ENCODE results near the gene TADA3.
A peak's percentile ranks its signal among the peaks of the same experiment; 100 is the strongest.
"Not testable (repeated sequence)": the region's sequence is repeated elsewhere in the genome, so short reads cannot be mapped to it uniquely, and the experiment has no call there.

Gene TADA3

DNA sequence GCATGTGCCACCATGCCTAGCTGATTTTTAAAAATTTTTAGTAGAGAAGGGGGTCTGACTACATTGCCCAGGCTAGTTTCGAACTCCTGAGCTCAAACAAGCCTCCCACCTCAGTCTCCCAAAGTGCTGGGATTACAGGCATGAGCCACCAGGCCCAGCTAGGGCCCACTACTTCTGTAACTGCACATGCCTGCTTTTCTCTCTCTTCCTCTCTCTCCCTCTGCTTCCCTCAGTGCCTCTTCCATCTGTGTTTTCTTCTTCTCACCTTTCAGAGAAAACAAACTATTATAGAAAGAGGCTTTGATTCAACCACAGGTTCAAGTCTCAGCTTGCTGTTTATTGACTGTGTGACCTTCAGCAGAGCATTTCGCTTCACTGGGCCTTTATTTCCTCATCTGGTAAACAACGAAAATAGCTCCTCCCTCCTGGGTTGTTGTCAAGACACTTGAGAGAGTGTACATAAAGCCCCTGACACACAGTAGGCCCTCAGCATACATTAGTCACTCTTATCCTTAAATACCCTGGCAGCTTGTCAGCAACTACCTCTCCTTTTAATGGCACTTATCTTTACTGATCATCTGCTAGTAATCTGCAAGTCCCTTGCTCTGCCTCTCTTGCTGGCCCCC is 10.2 kb downstream of the TADA3 start:
- ATAC-seq (no peak), DNase-seq (no peak)
- Mint-ChIP-seq H3K9me3 (no peaks in the 10 kb centered on the region), H3K4me3 (no peak overlapping the region), H3K27me3 (no peaks in the 10 kb centered on the region), H3K4me1 (peaks cover 68% of the 10 kb centered on the region), H3K36me3 (ENCODE audit: low read depth) (peaks cover 55% of the 10 kb centered on the region), H3K27ac (peak overlapping the region; percentile 62)

GRCh38 chr3:9781551-9781950 is 10.7 kb downstream of the TADA3 start:
- no peaks in the 10 kb centered on the region for H3K9me3 Mint-ChIP-seq
- ATAC-seq = no peak
- peaks cover 68% of the 10 kb centered on the region for H3K4me1 Mint-ChIP-seq
- H3K4me3 Mint-ChIP-seq = no peak overlapping the region
- H3K36me3 Mint-ChIP-seq (ENCODE audit: low read depth) = peaks cover 52% of the 10 kb centered on the region
- H3K27me3 Mint-ChIP-seq = no peaks in the 10 kb centered on the region
- no peak overlapping the region for H3K27ac Mint-ChIP-seq
- no peak for DNase-seq

DNA sequence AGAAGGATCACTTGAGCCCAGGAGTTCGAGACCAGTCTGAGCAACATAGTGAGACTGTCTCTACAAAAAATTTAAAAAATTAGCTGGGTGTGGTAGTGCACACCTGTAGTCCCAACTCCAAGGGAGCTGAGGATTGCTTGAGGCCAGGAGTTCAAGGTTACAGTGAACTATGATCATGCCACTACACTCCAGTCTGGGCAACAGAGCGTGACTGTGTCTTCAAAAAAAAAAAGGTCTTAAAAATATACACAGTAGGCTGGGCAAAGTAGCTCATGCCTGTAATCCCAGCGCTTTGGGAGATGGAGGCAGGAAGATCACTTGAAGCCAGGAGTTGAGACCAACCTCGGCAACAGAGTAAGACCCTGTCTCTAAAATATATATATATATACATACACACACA is 11.4 kb downstream of the TADA3 start:
- Mint-ChIP-seq H3K4me3 (peak overlapping the region; percentile 42), H3K27ac (peak overlapping the region; percentile 89), H3K4me1 (peaks cover 67% of the 10 kb centered on the region), H3K36me3 (ENCODE audit: low read depth) (peaks cover 47% of the 10 kb centered on the region), H3K27me3 (no peaks in the 10 kb centered on the region), H3K9me3 (no peaks in the 10 kb centered on the region)
- ATAC-seq (no peak), DNase-seq (no peak)

DNA sequence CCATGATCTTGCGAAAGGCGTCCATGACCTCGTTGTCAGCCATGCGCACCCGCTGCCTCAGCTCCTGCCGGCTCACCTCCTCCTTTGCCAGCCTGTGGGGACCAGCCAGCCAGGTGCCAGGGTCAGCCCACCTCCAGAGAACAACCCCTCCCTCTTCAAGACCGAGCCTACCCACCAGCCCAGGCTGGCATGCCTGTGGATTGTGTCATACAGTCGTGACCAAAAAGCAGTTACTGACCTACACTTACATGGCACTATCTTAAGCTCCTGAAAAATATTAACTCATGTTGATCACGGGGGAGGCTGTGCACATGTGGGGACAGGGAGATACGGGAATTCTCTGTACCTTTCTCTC is 11.8 kb downstream of the TADA3 start:
- Mint-ChIP-seq H3K27me3 (no peaks in the 10 kb centered on the region), H3K9me3 (no peaks in the 10 kb centered on the region), H3K4me3 (peak overlapping the region; percentile 42), H3K36me3 (ENCODE audit: low read depth) (peaks cover 43% of the 10 kb centered on the region), H3K4me1 (peaks cover 66% of the 10 kb centered on the region), H3K27ac (peak overlapping the region; percentile 89)
- ATAC-seq (no peak), DNase-seq (no peak)

GRCh38 chr3:9779721-9780457 is 12.4 kb downstream of the TADA3 start:
- DNase-seq (peak; percentile 65), ATAC-seq (peak; percentile 64)
- H3K4me3 Mint-ChIP-seq = peak overlapping the region; percentile 42
- no peaks in the 10 kb centered on the region for H3K9me3 Mint-ChIP-seq
- H3K4me1 Mint-ChIP-seq = peaks cover 69% of the 10 kb centered on the region
- no peaks in the 10 kb centered on the region for H3K27me3 Mint-ChIP-seq
- H3K27ac Mint-ChIP-seq = peak overlapping the region; percentile 89
- peaks cover 37% of the 10 kb centered on the region for H3K36me3 Mint-ChIP-seq (ENCODE audit: low read depth)

GRCh38 chr3:9779075-9779593 is 13.1 kb downstream of the TADA3 start:
- Mint-ChIP-seq H3K4me1 (peaks cover 69% of the 10 kb centered on the region), H3K27me3 (no peaks in the 10 kb centered on the region), H3K27ac (peak overlapping the region; percentile 89), H3K9me3 (no peaks in the 10 kb centered on the region), H3K4me3 (peak overlapping the region; percentile 42), H3K36me3 (ENCODE audit: low read depth) (peaks cover 35% of the 10 kb centered on the region)
- DNase-seq (no peak), ATAC-seq (no peak)

- peak overlapping the region; percentile 42 for H3K4me3 Mint-ChIP-seq
- H3K4me1 Mint-ChIP-seq = peaks cover 69% of the 10 kb centered on the region
- ATAC-seq = peak; percentile 85
- DNase-seq = peak; percentile 68
- H3K27ac Mint-ChIP-seq = peak overlapping the region; percentile 89
- no peaks in the 10 kb centered on the region for H3K27me3 Mint-ChIP-seq
- H3K36me3 Mint-ChIP-seq (ENCODE audit: low read depth) = peaks cover 28% of the 10 kb centered on the region
- no peaks in the 10 kb centered on the region for H3K9me3 Mint-ChIP-seq
Measured at GRCh38 chr3:9778143-9779074, 13.9 kb downstream of the TADA3 start.

DNA sequence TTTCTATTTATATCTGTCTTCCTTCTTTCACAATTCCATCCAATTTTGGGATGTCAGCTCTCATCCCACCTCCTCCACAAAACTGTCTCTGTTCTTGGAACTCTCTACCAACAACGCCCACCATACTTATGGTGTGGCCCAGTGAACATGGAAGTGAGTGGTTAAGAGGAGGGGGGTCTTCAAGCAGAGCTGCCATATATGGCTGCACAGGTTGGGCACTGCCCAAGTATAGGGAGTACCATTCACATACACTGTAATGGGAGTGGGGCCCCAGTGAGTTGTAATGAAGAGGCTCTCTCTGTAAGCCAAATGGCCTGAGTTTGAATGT is 14.6 kb downstream of the TADA3 start:
- ATAC-seq (peak; percentile 45), DNase-seq (no peak)
- Mint-ChIP-seq H3K27me3 (no peaks in the 10 kb centered on the region), H3K4me3 (peak overlapping the region; percentile 10), H3K4me1 (peaks cover 65% of the 10 kb centered on the region), H3K9me3 (no peaks in the 10 kb centered on the region), H3K36me3 (ENCODE audit: low read depth) (peaks cover 24% of the 10 kb centered on the region), H3K27ac (peak overlapping the region; percentile 89)

DNA sequence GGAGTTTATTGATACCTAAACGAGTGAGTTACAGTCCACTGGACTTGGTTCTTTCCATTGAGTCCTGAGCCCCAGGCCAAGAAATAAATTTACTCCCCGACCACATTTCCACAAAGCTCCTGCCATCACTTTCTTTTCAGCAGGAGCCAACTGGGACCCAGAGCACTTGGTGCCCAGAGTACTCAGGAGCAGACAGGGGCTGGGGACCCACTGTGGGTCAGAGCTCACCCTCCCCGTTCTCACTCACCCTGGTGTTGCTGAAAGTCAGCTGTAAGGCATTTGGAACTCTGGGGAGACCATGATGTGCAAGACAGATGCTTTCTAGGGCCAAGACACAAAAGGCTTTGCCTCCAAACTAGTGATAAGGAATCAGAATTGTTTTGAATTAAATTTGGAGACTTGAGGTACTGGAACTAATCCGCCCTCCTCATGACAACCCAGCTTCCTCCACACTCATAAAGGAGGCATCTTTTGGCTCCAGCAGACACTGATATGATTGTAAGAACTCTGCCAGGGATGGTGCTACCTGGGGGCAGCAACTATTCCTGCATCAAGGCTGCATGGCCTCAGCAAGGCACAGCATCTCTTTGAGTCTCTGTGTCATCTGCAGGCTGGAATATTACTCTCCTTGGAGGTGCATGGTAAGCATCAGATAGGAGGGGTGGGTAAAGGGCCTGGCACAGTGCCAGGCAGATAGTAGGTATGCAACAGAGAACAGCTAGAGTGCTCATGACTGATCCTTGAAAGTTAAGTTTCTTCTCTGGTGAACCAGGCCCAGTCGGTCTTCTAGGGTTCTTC is 15.2 kb downstream of the TADA3 start:
- Mint-ChIP-seq H3K4me3 (peak overlapping the region; percentile 10), H3K27ac (peak overlapping the region; percentile 89), H3K27me3 (no peaks in the 10 kb centered on the region), H3K36me3 (ENCODE audit: low read depth) (peaks cover 19% of the 10 kb centered on the region), H3K4me1 (peaks cover 60% of the 10 kb centered on the region), H3K9me3 (no peaks in the 10 kb centered on the region)
- DNase-seq = no peak
- ATAC-seq = no peak

- Mint-ChIP-seq H3K4me1 (peaks cover 35% of the 10 kb centered on the region), H3K4me3 (peak overlapping the region; percentile 63)
- DNase-seq; ATAC-seq; H3K9me3 Mint-ChIP-seq; H3K27ac Mint-ChIP-seq; H3K36me3 Mint-ChIP-seq (ENCODE audit: low read depth); H3K27me3 Mint-ChIP-seq: not testable (repeated sequence)
Measured at GRCh38 chr3:9771007-9771406, 21.3 kb downstream of the TADA3 start.

- H3K4me3 Mint-ChIP-seq = peak overlapping the region; percentile 63
- peaks cover 1% of the 10 kb centered on the region for H3K27me3 Mint-ChIP-seq
- ATAC-seq (no peak), DNase-seq (no peak)
- H3K36me3 Mint-ChIP-seq (ENCODE audit: low read depth) = peaks cover 11% of the 10 kb centered on the region
- no peaks in the 10 kb centered on the region for H3K9me3 Mint-ChIP-seq
- peak overlapping the region; percentile 56 for H3K27ac Mint-ChIP-seq
- H3K4me1 Mint-ChIP-seq = peaks cover 32% of the 10 kb centered on the region
Measured at GRCh38 chr3:9770276-9770812, 21.9 kb downstream of the TADA3 start.

DNA sequence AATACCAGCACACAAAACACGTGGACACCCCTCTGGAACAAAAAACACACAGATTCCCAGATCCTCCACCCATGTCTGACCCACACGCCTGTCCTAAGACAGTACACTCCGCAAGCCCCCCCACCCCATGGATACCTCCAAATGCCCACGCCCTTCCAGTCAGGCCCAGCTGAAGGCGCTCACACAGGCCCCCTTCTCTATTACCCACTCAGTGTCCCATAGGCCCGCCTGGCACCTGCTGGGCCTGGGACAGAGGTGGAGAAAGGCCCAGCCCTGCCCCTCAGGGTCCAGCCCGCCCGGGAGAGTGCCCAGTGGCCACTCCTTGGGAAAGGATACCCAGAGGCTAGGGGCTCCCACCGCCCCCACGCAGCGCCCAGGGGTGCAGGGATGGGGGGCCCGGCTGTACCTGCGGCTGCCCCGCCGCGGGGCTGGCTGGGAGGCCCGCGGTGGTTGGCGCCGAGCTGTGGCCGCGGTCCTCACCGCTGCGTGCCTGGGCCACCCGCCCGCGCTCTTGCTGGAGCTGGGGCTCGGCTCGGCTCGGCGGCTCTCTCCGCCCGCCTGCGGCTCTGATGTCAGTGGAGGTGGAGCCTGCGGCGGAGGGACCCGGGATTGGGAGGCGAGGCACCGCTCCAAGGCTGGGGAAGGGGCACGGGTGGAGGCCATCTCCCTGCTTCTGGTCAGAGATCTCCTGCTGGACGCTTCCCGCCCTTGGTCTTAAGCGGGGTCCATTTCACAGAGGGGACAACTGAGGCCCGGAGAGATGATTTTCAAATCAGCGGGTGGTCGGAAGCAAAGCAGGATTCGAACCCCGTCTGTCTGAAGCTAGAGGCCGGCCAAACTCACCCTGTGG is 22.6 kb downstream of the TADA3 start, which contains the start of gene CAMK1:
Gene CAMK1, minus strand, starts transcription at position 522 of the 850 bp plus-strand sequence. CDS start 2,198 bp downstream, outside the sequence.
- no peaks in the 10 kb centered on the region for H3K9me3 Mint-ChIP-seq
- peak within 1 kb of the TSS; percentile 57 for H3K27ac Mint-ChIP-seq
- H3K4me1 Mint-ChIP-seq = peaks cover 31% of the 10 kb centered on the region
- ATAC-seq (peak; percentile 97), DNase-seq (peak; percentile 76)
- peak within 1 kb of the TSS; percentile 80 for H3K4me3 Mint-ChIP-seq
- H3K36me3 Mint-ChIP-seq (ENCODE audit: low read depth) = peaks cover 15% of the 10 kb centered on the region
- H3K27me3 Mint-ChIP-seq = peaks cover 1% of the 10 kb centered on the region

DNA sequence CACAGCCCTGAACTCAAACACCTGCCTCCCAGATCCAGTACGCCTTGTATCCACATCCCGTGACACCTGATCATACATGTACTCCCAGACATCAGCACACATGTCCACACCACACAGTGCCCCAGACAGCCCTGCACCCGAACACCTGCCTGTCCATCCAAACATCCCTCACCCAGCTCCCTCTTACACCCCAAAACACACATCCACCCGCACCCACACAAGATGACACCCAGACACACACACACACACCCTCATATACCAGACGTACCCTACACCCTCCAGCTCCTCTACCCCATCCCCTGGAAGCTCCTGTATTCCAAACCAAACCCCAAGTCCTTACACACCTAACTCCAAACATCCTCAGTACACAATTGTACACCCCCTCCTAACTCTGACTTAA is 23.3 kb downstream of the TADA3 start:
- no peak for DNase-seq
- Mint-ChIP-seq H3K27me3 (peaks cover 1% of the 10 kb centered on the region), H3K27ac (peak overlapping the region; percentile 57), H3K4me1 (peaks cover 31% of the 10 kb centered on the region), H3K4me3 (peak overlapping the region; percentile 80), H3K9me3 (no peaks in the 10 kb centered on the region), H3K36me3 (ENCODE audit: low read depth) (peaks cover 15% of the 10 kb centered on the region)
- ATAC-seq = no peak
